GM12878 (cell line): Measurements from ENCODE around the gene GNGT2. TPM values are rescaled to one million over a fixed set of nuclear protein-coding genes. Genes with fewer than 3 reads are reported as not detected.

Source experiments
- BACH1 ChIP-seq: fragments of 450-650 bp; IDR thresholded peaks from 2 replicates; pipeline ENCODE4 v1.6.1; 2017; ENCODE audit warnings: mild to moderate bottlenecking, borderline replicate concordance
- DPF2 ChIP-seq: fragments of 450-650 bp; IDR thresholded peaks from 2 replicates; pipeline ENCODE4 v1.6.1; 2017; ENCODE audit warnings: mild to moderate bottlenecking
- HDAC2 ChIP-seq: fragments of 200-600 bp; sonication (generic); IDR thresholded peaks from 2 replicates; pipeline ENCODE4 v1.6.1; 2017
- MXI1 ChIP-seq: fragments of 150-350 bp; IDR thresholded peaks from 2 replicates; pipeline ENCODE4 v1.6.1; 2011; ENCODE audit warnings: low read depth, mild to moderate bottlenecking, inconsistent platforms, low read length, improper control_type of control experiment
- RBBP5 ChIP-seq: fragments of 200-600 bp; sonication (generic); conservative IDR thresholded peaks from 2 replicates; pipeline ENCODE4 v1.6.1; 2016
- REST ChIP-seq: IDR thresholded peaks from 2 replicates; pipeline ENCODE4 v1.6.1; 2012; ENCODE audit warnings: mild to moderate bottlenecking, low read depth, low read length
- SMARCA5 ChIP-seq: fragments of 450-650 bp; IDR thresholded peaks from 2 replicates; pipeline ENCODE4 v1.6.1; 2017; ENCODE audit warnings: mild to moderate bottlenecking
- SRF ChIP-seq, 2 experiments: IDR thresholded peaks; 2 replicates each; pipeline ENCODE4 v1.6.1; 2011; ENCODE audit warnings: low read depth in 2 of 2, low read length in 2 of 2, mild to moderate bottlenecking in 1 of 2, moderate library complexity in 1 of 2
- TCF12 ChIP-seq: IDR thresholded peaks from 2 replicates; pipeline ENCODE4 v1.6.1; 2011; ENCODE audit warnings: low read depth, mild to moderate bottlenecking, low read length
- TCF7 ChIP-seq: IDR thresholded peaks from 2 replicates; pipeline ENCODE4 v1.6.1; 2014; ENCODE audit warnings: antibody characterized with exemption, borderline replicate concordance
- ZNF622 ChIP-seq: fragments of 450-650 bp; IDR thresholded peaks from 2 replicates; pipeline ENCODE4 v1.6.1; 2017; ENCODE audit warnings: mild to moderate bottlenecking, inconsistent platforms
- ZNF687 ChIP-seq: fragments of 450-650 bp; IDR thresholded peaks from 2 replicates; pipeline ENCODE4 v1.6.1; 2017; ENCODE audit warnings: mild to moderate bottlenecking, moderate library complexity
- polyA plus RNA-seq, 11 experiments: library from polyadenylated mRNA; depleted of rRNA in 4 of 11; unstranded in 6 of 11; stranded (reverse) in 5 of 11; fragments of >200 nt; fragmentation: Nextera tagmentation in 4 of 11; fragmentation: Illumina TruSeq in 1 of 11; extraction: Ambion mirVana in 4 of 11; extraction: Trizol in 1 of 11; gene quantifications; 1 replicate in 1 of 11; 2 replicates in 10 of 11; pipeline versions ENCODE4 v1.2.1 to v1.2.3, GENCODE V29; 2011 to 2016; ENCODE audit warnings: inconsistent platforms in 2 of 11, missing spikeins in 2 of 11, low read depth in 1 of 11
- total RNA-seq, 4 experiments: library from RNA; depleted of rRNA in 3 of 4; stranded (reverse); fragments of >200 nt in 3 of 4; fragmentation: Illumina TruSeq in 1 of 4; extraction: Trizol in 1 of 4; gene quantifications; 2 replicates each; pipeline versions ENCODE4 v1.2.1 to v1.2.3, GENCODE V29; 2013 to 2021
- TF ChIP-seq, protein P1 (sequence below): fragments of 450-650 bp; formaldehyde crosslinking; IDR thresholded peaks from 2 replicates; pipeline ENCODE4 v1.5.0; 2022; ENCODE audit warnings: mild to moderate bottlenecking, missing genetic modification characterization
- TF ChIP-seq, protein P2 (sequence below): fragments of 450-650 bp; IDR thresholded peaks from 2 replicates; pipeline ENCODE4 v1.6.1; 2018; ENCODE audit warnings: borderline replicate concordance, mild to moderate bottlenecking; ENCODE audit not compliant: partially characterized antibody

GNGT2 gene
- total and polyA plus RNA-seq, 10 of the 15 experiments (the other 5 are each of a cell fraction or from before 2014, with no cell fraction given): 15.3 to 60.4 (median 32.0) TPM

DNA sequence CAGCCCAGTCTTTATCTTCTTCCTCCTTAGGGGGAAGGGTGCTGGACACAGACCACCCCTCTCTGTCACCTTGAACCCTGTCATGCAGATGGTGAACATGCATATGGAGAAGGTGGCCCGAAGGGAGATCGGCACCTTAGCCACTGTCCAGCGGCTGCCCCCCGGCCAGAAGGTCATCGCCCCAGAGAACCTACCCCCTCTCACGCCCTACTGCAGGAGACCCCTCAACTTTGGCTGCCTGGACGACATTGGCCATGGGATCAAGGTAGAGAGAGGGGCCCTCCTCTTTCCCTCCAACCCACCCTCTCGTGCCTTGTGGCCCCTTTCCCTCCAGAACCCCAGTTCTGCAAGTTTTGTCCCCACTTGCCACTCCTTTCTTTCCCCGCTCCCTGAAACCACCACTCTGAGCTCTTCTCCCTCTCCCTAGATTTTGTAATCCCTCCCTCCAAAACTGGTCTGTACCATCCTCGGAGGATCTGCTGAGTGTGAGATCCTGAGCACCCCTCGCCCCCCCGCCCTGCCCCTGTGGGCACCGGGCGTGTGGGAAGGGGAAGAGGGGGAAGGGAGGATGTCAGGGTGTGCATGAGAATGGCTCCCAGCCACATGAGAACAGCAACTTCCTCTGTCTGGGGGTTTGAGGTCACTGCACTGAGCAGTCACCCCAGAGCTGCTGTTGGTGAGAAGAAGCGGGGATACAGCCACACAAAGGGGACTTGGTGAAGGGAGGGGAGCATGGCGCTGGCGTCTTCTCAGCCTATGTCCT lies 7.5 kb upstream of the GNGT2 start (continued):
- TF ChIP-seq, protein P1, sequence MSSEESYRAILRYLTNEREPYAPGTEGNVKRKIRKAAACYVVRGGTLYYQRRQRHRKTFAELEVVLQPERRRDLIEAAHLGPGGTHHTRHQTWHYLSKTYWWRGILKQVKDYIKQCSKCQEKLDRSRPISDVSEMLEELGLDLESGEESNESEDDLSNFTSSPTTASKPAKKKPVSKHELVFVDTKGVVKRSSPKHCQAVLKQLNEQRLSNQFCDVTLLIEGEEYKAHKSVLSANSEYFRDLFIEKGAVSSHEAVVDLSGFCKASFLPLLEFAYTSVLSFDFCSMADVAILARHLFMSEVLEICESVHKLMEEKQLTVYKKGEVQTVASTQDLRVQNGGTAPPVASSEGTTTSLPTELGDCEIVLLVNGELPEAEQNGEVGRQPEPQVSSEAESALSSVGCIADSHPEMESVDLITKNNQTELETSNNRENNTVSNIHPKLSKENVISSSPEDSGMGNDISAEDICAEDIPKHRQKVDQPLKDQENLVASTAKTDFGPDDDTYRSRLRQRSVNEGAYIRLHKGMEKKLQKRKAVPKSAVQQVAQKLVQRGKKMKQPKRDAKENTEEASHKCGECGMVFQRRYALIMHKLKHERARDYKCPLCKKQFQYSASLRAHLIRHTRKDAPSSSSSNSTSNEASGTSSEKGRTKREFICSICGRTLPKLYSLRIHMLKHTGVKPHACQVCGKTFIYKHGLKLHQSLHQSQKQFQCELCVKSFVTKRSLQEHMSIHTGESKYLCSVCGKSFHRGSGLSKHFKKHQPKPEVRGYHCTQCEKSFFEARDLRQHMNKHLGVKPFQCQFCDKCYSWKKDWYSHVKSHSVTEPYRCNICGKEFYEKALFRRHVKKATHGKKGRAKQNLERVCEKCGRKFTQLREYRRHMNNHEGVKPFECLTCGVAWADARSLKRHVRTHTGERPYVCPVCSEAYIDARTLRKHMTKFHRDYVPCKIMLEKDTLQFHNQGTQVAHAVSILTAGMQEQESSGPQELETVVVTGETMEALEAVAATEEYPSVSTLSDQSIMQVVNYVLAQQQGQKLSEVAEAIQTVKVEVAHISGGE (CRISPR knock-in tag): no peak
- TF ChIP-seq RBBP5 (no peak), REST (no peak), TCF12 (peak; percentile 97), ZNF687 (peak; percentile 97), SMARCA5 (0 out of 2 replicates have a peak, but pooled peaks have one; percentile 11), HDAC2 (no peak), TCF7 (no peak), DPF2 (peak; percentile 79), ZNF622 (no peak), BACH1 (peak; percentile 57; the same call in 1 of the 2 replicates), SRF (IDR thresholded peaks at IDR 0.05; ENCODE audit: low read depth in 2 of 2, low read length in 2 of 2) (no peak), MXI1 (no peak)
- TF ChIP-seq, protein P2, sequence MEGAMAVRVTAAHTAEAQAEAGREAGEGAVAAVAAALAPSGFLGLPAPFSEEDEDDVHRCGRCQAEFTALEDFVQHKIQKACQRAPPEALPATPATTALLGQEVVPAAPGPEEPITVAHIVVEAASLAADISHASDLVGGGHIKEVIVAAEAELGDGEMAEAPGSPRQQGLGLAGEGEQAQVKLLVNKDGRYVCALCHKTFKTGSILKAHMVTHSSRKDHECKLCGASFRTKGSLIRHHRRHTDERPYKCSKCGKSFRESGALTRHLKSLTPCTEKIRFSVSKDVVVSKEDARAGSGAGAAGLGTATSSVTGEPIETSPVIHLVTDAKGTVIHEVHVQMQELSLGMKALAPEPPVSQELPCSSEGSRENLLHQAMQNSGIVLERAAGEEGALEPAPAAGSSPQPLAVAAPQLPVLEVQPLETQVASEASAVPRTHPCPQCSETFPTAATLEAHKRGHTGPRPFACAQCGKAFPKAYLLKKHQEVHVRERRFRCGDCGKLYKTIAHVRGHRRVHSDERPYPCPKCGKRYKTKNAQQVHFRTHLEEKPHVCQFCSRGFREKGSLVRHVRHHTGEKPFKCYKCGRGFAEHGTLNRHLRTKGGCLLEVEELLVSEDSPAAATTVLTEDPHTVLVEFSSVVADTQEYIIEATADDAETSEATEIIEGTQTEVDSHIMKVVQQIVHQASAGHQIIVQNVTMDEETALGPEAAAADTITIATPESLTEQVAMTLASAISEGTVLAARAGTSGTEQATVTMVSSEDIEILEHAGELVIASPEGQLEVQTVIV: no peak
